Left ventricle myocardium inferior (tissue), 1 donor: ENCODE measurements around the gene SH2D7. TPM values are rescaled to one million over a fixed set of nuclear protein-coding genes. Genes with fewer than 3 reads are reported as not detected.

Experiments
- DNase-seq: peaks from one replicate; pipeline ENCODE4 v3.0.0-alpha.2; 2020
- H3K27ac ChIP-seq: fragments of 200-600 bp; replicated peaks from 2 replicates; pipeline ENCODE4 v1.8.0; 2021
- H3K27me3 ChIP-seq: fragments of 200-600 bp; 2 replicates; pipeline ENCODE4 v1.8.0; 2021; ENCODE audit warnings: low read depth
- H3K36me3 ChIP-seq: fragments of 200-600 bp; 2 replicates; pipeline ENCODE4 v1.8.0; 2021
- H3K4me1 ChIP-seq: fragments of 200-600 bp; 2 replicates; pipeline ENCODE4 v1.8.0; 2021
- H3K4me3 ChIP-seq: fragments of 200-600 bp; 2 replicates; pipeline ENCODE4 v1.8.0; 2021; ENCODE audit warnings: mild to moderate bottlenecking, moderate library complexity
- H3K9me3 ChIP-seq: fragments of 200-600 bp; replicated peaks from 2 replicates; pipeline ENCODE4 v1.8.0; 2021
- CTCF ChIP-seq: fragments of 200-600 bp; IDR thresholded peaks from 2 replicates; pipeline ENCODE4 v1.8.0; 2021; ENCODE audit warnings: antibody characterized with exemption, mild to moderate bottlenecking, borderline replicate concordance
- intact Hi-C: fragments of 100-400 bp; cut with micrococcal nuclease; formaldehyde crosslinking; loops from one replicate; pipeline ENCODE4 v1.11.0; 2022
- total RNA-seq: library from RNA; stranded (reverse); fragmentation: NEBNext Ultra II Directional; extraction: Animal tissue kit (Norgen Biotek cat#: 25700); gene quantifications from one replicate; pipeline ENCODE4 v1.2.1, GENCODE V29; 2021
- donor health status: DM: no; HTN: yes; CAD: no; lungs with severe emphysema.

SH2D7 gene
- total RNA-seq, 1 donor from 2014 or later, result not detected

- H3K36me3 ChIP-seq, result no peaks in the 10 kb centered on the region
- H3K9me3 ChIP-seq, result no peaks in the 10 kb centered on the region
- peak overlapping the region; percentile 85 for H3K27ac ChIP-seq
- TF ChIP-seq CTCF, result no peak
- intact Hi-C loops, result no loop called here
- no peak overlapping the region for H3K4me3 ChIP-seq
- H3K27me3 ChIP-seq, result no peaks in the 10 kb centered on the region
- DNase-seq, result no peak
- peaks cover 97% of the 10 kb centered on the region for H3K4me1 ChIP-seq
Measured at GRCh38 chr15:78063217-78063616, 29.1 kb upstream of the SH2D7 start.

GRCh38 chr15:78063970-78064385 lies 28.4 kb upstream of the SH2D7 start:
- H3K27me3 ChIP-seq, result no peaks in the 10 kb centered on the region
- H3K27ac ChIP-seq, result peak overlapping the region; percentile 85
- intact Hi-C loops, result no loop called here
- H3K9me3 ChIP-seq, result no peaks in the 10 kb centered on the region
- TF ChIP-seq CTCF, result no peak
- no peaks in the 10 kb centered on the region for H3K36me3 ChIP-seq
- H3K4me1 ChIP-seq, result peaks cover 97% of the 10 kb centered on the region
- H3K4me3 ChIP-seq, result no peak overlapping the region
- DNase-seq, result no peak

- H3K36me3 ChIP-seq, result no peaks in the 10 kb centered on the region
Measured at GRCh38 chr15:78064544-78064943, 27.8 kb upstream of the SH2D7 start.

GRCh38 chr15:78065284-78065872 lies 27.0 kb upstream of the SH2D7 start:
- intact Hi-C loops, result no loop called here
- Histone ChIP-seq H3K27ac (peak overlapping the region; percentile 85), H3K4me3 (no peak overlapping the region), H3K27me3 (no peaks in the 10 kb centered on the region), H3K9me3 (no peaks in the 10 kb centered on the region), H3K36me3 (no peaks in the 10 kb centered on the region), H3K4me1 (peaks cover 96% of the 10 kb centered on the region)
- peak; percentile 55 for DNase-seq
- no peak for TF ChIP-seq CTCF

More at GRCh38 chr15:78064544-78064943, 27.8 kb upstream of the SH2D7 start:
- Histone ChIP-seq H3K4me3 (no peak overlapping the region), H3K27me3 (no peaks in the 10 kb centered on the region), H3K9me3 (no peaks in the 10 kb centered on the region), H3K4me1 (peaks cover 97% of the 10 kb centered on the region), H3K27ac (peak overlapping the region; percentile 85)
- intact Hi-C loops, result no loop called here
- DNase-seq, result no peak
- TF ChIP-seq CTCF, result no peak

DNA sequence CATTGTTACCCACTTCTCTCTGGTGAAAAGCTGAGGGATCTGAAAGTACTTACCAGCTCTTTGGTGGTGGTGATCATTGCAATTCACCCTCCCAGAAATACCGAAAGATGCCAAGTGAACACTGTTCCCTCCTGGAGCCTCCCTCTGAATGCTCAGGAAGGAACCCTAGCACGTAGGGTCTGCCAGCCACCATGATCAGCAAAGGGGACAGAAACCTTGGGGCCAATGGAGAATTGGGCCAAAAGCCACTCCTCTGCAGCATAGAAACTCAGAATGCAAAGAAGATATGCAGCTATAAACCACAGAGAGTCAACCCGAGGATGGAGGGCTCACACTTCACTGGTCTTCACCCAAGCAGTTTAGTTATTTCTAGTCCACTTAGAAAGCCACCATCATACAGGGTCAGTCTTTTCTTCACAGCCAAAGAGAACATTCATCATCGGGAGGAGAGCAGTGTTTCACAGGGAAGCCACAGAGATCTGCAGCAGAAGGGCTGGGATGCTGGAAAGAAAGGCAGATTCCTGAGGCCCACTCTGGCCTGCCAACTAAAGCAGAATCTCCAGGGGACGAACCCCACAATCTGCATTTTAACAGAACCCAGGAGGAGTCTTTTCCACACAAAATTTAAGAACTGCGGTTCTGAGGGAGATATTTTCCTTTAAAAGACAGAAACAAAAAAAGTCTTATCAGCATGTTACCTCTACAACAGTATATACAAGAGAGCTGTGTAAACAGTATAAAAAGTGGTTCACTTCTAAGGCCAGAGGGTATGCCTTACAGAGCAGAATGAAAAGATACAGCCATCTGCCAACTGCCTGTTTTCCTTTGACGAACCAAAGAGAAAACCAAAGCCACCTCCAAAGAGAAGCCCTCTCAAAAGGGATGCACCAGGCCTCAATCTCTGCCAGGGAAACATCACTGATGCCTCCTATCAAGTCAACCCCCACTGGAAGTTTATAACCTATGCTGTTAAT lies 26.1 kb upstream of the SH2D7 start:
- Histone ChIP-seq H3K9me3 (no peaks in the 10 kb centered on the region), H3K27me3 (no peaks in the 10 kb centered on the region), H3K4me3 (no peak overlapping the region), H3K4me1 (peaks cover 89% of the 10 kb centered on the region), H3K27ac (peak overlapping the region; percentile 85), H3K36me3 (no peaks in the 10 kb centered on the region)
- TF ChIP-seq CTCF, result no peak
- no peak for DNase-seq
- intact Hi-C loops, result no loop called here
